Panc1 (cell line): Measurements from ENCODE around the gene DPYD.

Experiments
- CTCF ChIP-seq: fragments of 450-650 bp; IDR thresholded peaks from 2 replicates; pipeline ENCODE4 v1.5.1; 2017; ENCODE audit warnings: mild to moderate bottlenecking
- REST ChIP-seq, 2 experiments: IDR thresholded peaks; 2 replicates each; pipeline ENCODE4 v1.6.1; 2011 to 2012; ENCODE audit warnings: low read depth in 2 of 2, control low read depth in 1 of 2, low read length in 1 of 2, mild to moderate bottlenecking in 1 of 2, moderate library complexity in 1 of 2; ENCODE audit not compliant: insufficient read depth in 1 of 2

- no peak for TF ChIP-seq CTCF
- TF ChIP-seq REST (IDR thresholded peaks at IDR 0.05; ENCODE audit: insufficient read depth in 1 of 2, low read depth in 2 of 2, low read length in 1 of 2) = no peak
These were observed 783.8 kb downstream of the DPYD start for GRCh38 chr1:97136996-97137395.
